NCI-H1048 (cell line): ENCODE data around the gene FBXL16.

ENCODE experiments used
- DNase-seq: peaks from one replicate; lab custom pipeline; 2025; lab: John Stamatoyannopoulos, UW

The FBXL16 gene

DNA sequence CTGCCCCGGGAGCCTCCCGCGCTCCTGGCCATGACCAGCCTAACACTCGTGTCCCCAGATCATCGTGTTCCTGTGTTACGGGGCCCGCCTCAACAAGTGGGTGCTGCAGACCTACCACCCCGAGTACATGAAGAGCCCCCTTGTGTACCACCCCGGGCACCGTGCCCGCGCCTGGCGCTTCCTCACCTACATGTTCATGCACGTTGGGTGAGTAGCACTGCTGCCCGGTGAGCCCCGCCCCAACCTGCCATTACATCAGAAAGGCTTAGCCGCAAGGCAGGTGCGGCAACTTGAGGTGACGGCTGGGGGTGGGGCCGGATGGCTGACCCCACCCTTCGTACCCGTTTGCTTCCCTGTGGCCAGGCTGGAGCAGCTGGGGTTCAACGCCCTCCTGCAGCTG is 28.7 kb downstream of the FBXL16 start:
- DNase-seq, result no peak

DNA sequence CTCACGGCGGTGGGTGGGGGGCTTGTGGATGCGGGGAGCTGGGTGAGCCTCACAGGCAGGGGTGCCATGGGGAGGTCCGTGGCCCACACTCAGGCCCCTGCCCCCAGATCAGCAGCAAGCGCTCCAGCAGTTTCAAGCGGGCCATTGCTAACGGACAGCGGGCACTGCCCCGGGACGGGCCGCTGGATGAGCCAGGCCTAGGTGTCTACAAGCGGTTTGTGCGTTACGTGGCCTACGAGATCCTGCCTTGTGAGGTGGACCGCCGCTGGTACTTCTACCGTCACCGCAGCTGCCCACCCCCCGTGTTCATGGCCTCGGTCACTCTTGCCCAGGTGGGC is 29.1 kb downstream of the FBXL16 start:
- no peak for DNase-seq

DNA sequence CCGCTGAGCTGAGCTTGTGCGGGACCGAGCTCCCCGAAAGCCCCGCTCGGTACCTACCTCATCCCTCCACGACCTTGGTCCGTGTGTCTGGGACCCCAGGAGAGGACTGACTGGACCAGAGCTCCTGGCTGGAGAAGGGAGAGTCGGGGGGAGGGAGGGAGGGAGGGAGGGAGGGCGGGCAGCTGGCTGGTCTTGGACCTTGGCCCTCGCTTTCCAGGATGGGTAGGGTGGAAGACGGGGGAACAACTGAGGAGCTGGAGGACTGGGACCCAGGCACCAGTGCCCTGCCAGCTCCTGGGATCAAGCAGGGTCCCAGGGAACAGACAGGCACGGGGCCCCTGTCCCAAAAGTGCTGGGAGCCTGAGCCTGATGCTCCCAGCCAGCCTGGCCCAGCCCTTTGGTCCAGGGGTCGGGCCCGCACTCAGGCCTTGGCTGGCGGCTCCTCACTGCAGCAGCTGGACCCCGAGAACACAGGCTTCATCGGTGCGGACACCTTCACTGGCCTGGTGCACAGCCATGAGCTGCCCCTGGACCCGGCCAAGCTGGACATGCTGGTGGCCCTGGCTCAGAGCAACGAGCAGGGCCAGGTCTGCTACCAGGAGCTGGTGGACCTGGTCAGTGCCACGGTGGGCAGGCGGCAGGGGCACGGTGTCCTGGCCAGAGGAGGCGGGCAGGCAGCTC is 29.6 kb downstream of the FBXL16 start:
- no peak for DNase-seq

DNA sequence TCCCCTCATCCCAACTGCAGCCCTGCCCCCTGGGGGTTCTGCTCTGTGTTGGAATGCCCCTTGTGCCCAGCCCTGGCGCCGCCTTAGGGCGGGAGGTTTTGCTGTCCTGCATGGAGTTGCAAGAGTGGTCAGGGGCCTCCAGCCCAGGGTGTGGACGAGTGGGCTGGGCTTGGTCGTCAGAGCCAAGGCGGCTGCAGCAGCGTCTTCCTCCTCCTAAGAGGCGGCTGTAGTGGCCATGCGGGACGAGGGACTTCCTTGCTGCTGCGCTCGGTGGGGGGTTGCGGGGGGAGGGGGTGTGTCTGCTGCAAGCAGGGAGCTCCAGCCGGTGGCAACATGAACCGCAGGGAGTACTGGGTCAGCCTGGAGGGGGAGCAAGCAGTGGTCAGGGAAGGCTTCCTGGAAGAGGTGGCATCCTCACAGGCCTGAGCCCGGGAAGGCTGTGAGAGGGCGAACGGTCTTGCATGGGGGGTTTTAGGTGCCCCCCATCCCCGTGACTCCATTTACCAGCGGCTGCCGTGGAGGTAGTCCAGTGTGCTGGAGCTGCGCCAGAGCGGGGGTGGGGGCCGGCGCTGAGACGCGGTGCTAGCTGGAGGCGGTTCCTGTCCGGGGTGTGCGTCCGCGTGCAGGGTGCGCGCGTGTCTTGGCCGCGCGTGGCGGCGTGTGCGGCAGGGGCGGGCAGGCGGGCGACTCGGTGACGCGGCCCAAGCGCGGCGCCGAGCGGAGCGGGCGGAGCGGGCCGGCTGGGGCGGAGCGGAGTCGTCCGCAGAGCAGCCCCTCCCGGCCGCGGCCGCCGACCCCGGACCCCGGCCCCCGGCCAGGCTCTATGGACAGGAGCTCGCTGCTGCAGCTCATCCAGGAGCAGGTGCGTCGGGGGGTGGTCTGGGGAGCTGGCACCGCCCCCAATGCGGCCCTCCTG is 30.4 kb downstream of the FBXL16 start, which contains the start of gene RHBDL1:
RHBDL1 (plus strand) TSS at position 704 of the 916 bp plus-strand sequence; CDS start at position 824, 120 bp downstream.
- DNase-seq, result no peak

DNA sequence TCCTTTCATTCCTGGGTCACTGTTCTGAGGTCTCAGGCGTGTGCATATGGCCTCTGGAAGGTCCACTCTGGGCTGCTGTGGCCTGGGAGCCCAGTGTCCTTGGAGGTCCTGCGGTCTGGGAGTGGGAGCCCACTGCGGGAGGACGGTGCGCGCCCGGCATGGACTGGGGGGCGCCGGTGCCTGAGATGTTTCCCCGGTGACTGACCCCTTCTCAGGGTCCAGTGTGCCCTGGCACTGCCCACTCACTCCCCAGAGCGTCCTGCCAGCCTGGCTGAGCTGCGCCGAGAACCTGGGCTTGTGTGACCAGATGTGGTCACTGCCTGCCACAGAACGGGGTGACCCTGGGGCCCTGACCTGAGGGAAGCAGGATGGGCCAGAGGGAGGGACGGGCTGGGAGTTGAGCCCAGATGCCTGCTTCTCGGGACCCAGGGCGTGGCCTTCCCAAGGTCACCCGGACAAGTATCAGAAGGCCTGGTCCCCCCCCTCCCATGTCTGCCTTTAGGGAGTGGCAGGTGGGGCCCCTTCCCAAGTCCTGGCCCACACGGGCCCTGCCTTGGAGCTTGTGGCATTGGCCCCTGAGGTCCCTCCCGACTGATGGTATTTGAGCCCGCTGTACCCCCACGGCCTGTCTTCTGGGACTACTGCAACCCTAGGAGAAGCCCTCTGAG is 31.3 kb downstream of the FBXL16 start:
- no peak for DNase-seq

DNA sequence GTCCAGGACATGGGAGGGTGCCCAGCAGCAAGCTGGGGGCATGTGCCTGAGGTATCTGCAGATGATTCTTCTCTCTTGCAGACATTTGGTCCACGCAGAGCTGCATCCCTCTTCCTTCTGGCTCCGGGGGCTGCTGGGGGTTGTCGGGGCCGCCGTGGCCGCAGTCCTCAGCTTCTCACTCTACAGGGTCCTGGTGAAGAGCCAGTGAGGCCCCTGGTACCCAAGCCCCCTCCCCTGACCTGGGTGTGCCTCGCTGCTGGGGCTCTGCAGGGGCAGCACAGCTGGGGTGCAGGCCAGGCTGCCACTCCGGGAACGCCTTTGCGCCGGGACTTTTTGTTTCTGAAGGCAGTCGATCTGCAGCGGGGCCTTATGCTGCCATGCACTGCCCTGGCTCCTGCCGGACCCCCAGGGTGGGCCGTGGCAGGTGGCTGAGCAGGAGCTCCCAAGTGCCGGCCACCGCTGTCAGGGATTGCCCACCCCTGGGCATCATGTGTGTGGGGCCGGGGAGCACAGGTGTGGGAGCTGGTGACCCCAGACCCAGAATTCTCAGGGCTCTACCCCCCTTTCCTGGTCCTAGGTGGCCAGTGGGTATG is 32.1 kb downstream of the FBXL16 start:
- DNase-seq, result no peak

DNA sequence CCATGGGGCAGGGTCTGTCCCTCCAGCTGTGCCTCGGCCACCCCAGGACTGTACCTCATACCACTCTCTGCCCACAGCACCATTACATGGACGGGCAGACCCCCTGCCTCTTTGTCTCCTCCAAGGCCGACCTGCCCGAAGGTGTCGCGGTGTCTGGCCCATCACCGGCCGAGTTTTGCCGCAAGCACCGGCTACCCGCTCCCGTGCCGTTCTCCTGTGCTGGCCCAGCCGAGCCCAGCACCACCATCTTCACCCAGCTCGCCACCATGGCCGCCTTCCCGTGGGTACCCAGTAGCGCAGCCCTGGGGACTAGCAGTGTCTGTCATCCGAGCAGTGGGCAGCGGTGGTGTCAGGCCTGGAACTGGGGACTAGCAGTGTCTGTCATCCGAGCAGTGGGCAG is 32.8 kb downstream of the FBXL16 start:
- DNase-seq, result no peak

DNA sequence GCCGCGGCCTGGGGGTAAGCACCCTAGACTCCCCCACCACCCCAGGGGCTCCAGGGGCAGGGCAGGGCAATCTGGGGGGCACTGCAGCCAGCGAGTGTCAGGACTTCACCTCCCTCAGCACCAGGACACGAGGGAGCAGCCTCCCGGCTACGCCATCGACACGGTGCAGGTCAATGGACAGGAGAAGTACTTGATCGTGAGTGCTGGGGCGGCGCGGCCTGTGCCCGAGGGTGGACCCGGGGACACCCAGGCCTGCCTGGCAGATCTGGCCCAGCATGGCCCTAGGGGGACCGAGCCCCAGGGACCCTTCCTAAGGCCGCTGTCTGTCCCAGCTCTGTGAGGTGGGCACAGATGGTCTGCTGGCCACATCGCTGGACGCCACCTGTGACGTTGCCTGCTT is 33.2 kb downstream of the FBXL16 start:
- DNase-seq, result no peak

DNA sequence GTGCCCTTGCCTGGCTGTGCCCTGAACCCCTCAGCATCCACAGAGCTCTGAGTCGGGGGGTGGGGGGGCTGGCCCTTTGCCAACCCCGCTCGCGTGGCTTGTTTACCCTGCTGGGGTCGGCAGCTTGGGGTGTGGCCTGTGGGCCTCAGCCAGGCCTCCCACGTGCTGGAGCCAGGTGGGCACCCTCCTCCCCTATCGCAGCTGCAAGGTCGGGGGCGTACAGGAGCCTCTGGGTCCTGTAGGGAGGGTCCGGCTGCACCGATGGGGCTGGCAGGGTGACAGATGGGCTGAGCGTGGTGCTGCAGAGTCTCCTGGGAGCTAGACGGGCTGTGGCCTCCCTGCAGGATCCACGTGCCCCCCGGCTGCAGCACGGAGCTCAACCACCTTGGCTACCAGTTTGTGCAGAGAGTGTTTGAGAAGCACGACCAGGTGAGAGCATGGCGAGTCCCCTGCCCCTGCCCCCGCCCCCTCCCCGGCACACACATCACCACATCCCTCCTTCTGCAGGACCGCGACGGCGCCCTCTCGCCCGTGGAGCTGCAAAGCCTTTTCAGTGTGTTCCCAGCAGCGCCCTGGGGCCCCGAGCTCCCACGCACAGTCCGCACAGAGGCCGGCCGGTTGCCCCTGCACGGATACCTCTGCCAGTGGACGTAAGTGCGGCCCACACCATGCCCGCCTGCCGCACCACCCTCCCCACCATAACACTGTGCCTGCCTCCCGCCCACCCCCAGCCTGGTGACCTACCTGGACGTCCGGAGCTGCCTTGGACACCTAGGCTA is 34.1 kb downstream of the FBXL16 start:
- no peak for DNase-seq

DNA sequence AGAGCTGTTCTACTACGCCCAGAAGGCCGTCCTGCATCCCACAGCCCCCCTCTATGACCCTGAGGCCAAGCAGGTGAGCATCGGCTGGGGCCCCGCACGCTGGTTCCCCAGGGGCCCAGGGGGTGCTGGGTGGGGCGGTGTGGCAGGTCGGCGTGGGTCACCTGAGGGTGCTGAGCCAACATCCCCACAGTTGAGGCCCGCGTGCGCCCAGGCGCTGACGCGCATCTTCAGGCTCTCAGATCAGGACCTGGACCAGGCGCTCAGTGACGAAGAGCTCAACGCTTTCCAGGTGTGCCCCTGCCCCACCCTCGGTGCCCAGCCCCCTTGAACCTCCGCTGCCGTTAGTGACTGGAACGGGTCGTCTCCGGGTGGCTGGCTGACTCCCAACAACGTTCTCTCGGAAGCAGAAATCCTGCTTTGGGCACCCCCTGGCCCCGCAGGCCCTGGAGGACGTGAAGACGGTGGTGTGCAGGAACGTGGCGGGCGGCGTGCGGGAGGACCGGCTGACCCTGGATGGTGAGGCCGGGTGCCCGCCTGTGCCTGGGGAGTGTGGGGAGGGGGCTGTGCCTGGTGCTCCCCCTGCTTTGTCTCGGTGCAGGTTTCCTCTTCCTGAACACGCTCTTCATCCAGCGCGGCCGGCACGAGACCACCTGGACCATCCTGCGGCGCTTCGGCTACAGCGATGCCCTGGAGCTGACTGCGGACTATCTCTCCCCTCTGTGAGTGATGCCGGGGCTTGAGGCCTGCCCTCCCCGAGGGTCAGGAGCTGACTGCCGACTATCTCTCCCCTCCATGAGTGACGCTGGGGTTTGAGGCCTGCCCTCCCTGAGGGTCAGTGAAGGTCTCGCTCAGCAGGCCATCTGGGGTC is 34.9 kb downstream of the FBXL16 start:
- no peak for DNase-seq

DNA sequence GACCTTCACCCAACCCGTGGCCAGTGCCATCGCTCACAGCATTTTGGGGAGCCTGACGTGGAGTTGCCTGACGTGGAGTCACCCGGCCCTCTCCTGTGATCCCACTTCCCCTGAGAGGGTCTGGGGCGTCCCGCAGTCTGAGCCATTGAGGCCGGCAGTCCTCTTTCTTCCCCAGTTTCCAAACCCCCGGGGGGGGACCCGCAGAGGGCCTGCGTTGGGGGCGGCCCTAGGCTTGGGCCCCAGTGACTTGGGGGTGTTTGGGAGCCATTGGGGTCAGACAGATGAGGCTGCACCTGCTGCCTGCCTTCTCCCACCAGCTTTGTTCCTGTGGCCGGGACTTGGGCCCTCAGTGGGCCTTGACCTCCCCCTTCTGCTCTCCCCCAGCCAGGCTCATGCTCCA is 35.9 kb downstream of the FBXL16 start:
- DNase-seq, result no peak

DNA sequence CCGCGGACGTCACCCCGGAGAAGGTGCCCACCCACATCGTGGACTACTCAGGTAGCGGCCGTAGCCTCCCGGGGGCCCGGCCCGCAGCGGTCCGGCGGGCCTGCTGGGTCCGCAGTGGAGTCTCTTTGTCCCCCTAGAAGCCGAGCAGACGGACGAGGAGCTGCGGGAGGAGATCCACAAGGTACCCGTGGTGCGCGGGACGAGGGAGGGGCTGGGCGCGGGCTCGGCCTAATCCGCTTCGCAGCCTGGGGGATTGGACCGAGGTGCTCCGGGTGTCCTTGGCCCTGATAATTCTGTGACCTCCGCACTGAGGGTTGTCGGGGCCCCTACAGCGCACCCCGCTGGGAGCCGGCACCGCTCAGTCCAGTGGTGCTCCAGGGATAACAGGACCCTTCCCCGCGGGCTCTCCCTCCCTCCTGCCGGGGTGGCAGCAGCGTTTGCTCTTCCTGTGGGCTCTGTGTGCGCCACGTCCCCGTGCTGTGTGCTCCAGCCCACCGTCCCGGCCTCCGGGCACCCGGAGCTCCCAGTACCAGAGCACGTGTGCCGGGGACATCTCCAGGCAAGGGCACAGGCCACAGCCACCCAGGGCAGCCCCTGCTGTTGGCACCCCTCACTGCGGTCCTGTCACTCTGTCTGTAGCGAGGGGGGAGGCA is 37.0 kb downstream of the FBXL16 start:
- DNase-seq, result no peak

DNA sequence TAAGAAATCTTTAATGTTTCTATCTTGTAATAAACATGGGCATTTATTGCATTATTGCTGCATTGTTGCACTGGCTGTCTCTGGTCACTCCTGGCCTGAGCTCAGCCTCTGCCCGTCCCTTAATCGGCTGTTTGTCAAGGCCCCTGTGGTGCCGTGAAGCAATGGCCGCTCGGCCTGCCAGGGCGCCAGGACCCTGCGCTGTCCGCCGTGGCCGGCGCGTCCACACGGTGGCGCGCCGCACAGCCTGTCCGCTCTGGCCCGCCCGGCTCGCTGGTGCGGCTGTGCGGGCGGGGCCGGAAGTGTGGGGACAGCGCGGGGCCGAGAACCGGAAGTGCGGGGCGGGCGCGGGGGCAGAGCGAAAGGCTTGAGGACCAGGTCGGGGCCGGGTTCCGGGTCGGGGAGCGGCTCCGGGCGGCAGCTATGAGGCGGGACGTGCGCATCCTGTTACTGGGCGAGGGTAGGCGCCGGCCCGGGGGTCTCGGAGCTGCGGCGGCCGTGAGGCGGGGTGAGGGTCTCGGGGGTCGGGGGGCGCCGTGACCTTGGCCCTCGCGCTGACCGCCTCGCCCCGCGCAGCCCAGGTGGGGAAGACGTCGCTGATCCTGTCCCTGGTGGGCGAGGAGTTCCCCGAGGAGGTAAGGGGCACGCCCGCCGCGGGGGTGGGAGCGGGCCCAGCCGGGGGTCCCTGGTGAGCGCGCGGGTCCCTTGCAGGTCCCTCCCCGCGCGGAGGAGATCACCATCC is 37.7 kb downstream of the FBXL16 start, which contains the start of gene RHOT2:
RHOT2 (plus strand) TSS at position 353 of the 739 bp plus-strand sequence; CDS start at position 421, 68 bp downstream.
- DNase-seq, result peak; percentile 24

DNA sequence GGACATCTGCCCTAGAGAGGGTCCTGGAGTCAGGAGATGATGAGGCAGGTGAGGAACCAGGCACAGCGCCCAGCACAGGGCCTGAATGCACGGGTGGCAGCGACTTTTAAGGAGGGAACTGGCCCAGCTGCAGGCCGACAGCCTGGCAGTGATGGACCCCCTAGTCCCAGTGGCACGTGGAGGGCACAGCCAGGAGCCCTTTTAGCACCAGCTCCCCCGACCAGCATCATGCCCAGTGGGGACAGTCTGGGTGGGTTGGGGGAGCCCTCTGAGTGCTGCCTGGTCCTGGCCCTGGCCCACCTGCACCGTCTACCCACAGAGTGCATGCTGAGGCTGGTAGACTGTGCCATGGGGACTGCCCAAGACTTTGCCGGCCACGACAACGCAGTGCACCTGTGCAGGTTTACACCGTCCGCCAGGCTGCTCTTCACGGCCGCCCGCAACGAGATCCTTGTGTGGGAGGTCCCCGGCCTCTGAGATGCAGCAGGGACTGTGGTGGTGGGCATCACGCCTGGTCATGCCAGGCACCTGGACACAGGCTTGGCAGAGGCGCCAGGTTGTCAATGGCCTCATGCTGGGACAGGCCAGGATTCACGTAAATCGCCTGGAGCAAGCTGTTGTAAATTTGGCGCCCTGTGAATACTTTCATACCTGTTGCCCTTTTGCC is 38.4 kb downstream of the FBXL16 start:
- DNase-seq, result no peak

DNA sequence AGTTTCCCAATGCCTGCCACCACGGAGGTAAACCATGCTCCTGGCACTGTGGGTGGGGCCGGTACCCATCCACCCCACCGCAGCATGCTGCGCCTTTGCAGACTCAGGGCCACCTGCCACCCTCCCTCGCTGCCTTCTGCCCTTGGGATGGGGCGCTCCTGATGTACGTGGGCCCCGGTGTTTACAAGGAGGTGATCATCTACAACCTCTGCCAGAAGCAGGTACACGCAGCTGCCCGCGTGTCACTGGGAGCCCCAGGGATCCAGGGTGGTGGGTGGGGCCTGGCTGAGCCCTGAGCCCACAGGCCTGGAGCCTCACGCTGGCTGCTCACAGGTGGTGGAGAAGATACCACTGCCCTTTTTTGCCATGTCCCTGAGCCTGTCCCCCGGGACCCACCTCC is 39.0 kb downstream of the FBXL16 start:
- no peak for DNase-seq

DNA sequence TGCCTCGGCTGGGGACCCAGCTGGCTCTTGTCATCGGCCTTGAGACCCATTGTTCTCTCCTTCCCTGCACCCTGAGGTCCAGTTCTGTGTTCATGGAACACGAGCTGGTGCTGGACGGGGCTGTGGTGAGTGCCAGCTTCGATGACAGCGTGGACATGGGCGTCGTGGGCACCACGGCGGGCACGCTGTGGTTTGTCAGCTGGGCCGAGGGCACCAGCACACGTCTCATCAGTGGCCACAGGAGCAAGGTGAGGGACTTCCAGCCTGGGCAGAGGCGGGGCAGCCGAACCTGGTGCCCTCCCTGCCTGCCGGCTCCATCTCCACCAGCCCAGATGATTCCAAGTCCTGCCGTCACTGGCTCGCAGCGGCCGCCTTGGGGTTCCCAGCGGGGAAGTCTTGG is 43.0 kb downstream of the FBXL16 start:
- no peak for DNase-seq

DNA sequence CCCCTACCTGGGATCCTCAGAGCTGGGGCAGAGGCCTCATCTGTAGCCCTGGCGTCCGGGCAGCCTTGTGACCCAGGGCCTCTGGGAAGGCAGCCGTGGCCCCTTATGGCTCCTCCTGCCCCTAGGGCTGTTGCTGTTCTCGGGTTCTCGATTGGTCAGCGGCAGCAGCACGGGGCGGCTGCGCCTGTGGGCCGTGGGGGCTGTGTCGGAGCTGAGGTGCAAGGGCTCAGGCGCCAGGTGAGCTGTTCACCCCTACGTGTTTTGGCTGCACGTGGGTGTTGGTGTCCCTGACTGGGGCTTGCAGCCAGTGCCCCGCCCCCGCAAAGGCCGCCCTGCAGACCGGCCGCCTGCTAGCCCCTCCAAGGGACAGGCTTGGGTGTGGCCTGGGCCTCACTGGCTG is 43.5 kb downstream of the FBXL16 start:
- DNase-seq, result no peak

DNA sequence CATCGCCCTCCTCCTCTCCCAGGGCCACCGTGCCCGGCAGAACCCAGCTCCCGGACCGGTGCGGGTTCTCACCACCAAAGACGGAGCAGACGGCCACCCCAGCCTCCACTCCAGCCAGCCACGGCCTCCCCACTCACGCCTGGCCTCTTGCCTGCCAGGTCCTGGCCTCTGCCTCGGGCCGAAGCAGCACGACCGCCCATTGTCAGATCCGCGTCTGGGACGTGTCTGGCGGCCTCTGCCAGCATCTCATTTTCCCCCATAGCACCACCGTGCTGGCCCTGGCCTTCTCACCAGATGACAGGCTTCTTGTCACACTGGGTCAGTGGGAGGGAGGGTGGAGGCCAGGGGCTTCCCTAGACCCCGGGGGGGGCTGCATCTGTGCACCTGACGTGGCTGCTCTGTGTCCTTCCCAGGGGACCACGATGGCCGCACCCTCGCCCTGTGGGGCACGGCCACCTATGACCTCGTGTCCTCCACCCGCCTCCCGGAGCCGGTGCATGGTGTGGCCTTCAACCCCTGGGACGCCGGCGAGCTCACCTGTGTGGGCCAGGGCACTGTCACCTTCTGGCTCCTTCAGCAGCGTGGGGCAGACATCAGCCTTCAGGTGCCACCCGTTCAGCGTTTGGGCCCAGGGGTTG is 44.3 kb downstream of the FBXL16 start:
- DNase-seq, result no peak
